HepG2 (cell line): ENCODE measurements around the gene ACSS3. TPM values are rescaled to one million over a fixed set of nuclear protein-coding genes. Genes with fewer than 3 reads are reported as not detected.

Source experiments
- BCLAF1 ChIP-seq: fragments of 450-650 bp; IDR thresholded peaks from 2 replicates; pipeline ENCODE4 v1.6.1; 2017; ENCODE audit warnings: mild to moderate bottlenecking
- BRD4 ChIP-seq: sonication (generic); formaldehyde crosslinking; IDR thresholded peaks from 2 replicates; pipeline ENCODE4 v1.4.0; 2020; ENCODE audit warnings: missing genetic modification reagents
- CREB1 ChIP-seq, 2 experiments: fragments of 450-650 bp in 1 of 2; IDR thresholded peaks; 2 replicates each; pipeline ENCODE4 v1.6.1; 2016 to 2017; ENCODE audit warnings: control low read depth in 1 of 2, mild to moderate bottlenecking in 1 of 2, missing compliant biosample characterization in 1 of 2, missing genetic modification characterization in 1 of 2
- ELF3 ChIP-seq: IDR thresholded peaks from 2 replicates; pipeline ENCODE4 v1.6.1; 2016; ENCODE audit warnings: missing genetic modification reagents, missing compliant biosample characterization
- HNF4G ChIP-seq, 2 experiments: sonication (generic) in 1 of 2; formaldehyde crosslinking in 1 of 2; IDR thresholded peaks; 2 replicates each; pipeline versions ENCODE4 v1.4.0 to v1.6.1; 2011 to 2020; ENCODE audit warnings: borderline replicate concordance in 2 of 2, low read depth in 2 of 2, mild to moderate bottlenecking in 2 of 2, low read length in 1 of 2, missing genetic modification reagents in 1 of 2, moderate library complexity in 1 of 2
- JUN ChIP-seq: sonication (generic); formaldehyde crosslinking; IDR thresholded peaks from 2 replicates; pipeline ENCODE4 v1.4.0; 2020; ENCODE audit warnings: mild to moderate bottlenecking, missing genetic modification reagents
- RBM22 ChIP-seq: fragments of 200-400 bp; formaldehyde crosslinking; optimal IDR thresholded peaks from 2 replicates; pipeline ENCODE3; 2017; ENCODE audit warnings: mild to moderate bottlenecking, low read length, moderate library complexity
- REL ChIP-seq: sonication (generic); formaldehyde crosslinking; conservative IDR thresholded peaks from 2 replicates; pipeline ENCODE4 v1.8.0; 2022; ENCODE audit warnings: mild to moderate bottlenecking, missing genetic modification reagents, moderate library complexity
- RNF219 ChIP-seq: sonication (generic); formaldehyde crosslinking; IDR thresholded peaks from 2 replicates; pipeline ENCODE4 v1.5.0; 2020; ENCODE audit warnings: mild to moderate bottlenecking, missing genetic modification reagents
- ZBTB14 ChIP-seq: sonication (generic); formaldehyde crosslinking; IDR thresholded peaks from 2 replicates; pipeline ENCODE4 v1.4.0; 2020; ENCODE audit warnings: missing genetic modification reagents
- ZBTB37 ChIP-seq: sonication (generic); formaldehyde crosslinking; IDR thresholded peaks from 2 replicates; pipeline ENCODE4 v1.4.0; 2020; ENCODE audit warnings: mild to moderate bottlenecking, missing genetic modification reagents
- ZFYVE20 ChIP-seq: sonication (generic); formaldehyde crosslinking; IDR thresholded peaks from 2 replicates; pipeline ENCODE4 v1.8.0; 2023; ENCODE audit warnings: low read depth, mild to moderate bottlenecking, moderate library complexity, missing genetic modification reagents, borderline replicate concordance
- ZNF280B ChIP-seq: sonication (generic); formaldehyde crosslinking; IDR thresholded peaks from 2 replicates; pipeline ENCODE4 v1.5.0; 2020; ENCODE audit warnings: missing genetic modification reagents, mild to moderate bottlenecking, borderline replicate concordance
- ZNF337 ChIP-seq: sonication (generic); formaldehyde crosslinking; IDR thresholded peaks from 2 replicates; pipeline ENCODE4 v1.5.1; 2020; ENCODE audit warnings: missing genetic modification reagents, low read depth, mild to moderate bottlenecking, borderline replicate concordance
- ZNF678 ChIP-seq: sonication (generic); formaldehyde crosslinking; IDR thresholded peaks from 2 replicates; pipeline ENCODE4 v1.4.0; 2020; ENCODE audit warnings: mild to moderate bottlenecking, missing genetic modification reagents
- ZNF770 ChIP-seq: sonication (generic); formaldehyde crosslinking; IDR thresholded peaks from 2 replicates; pipeline ENCODE4 v1.5.0; 2020; ENCODE audit warnings: mild to moderate bottlenecking, missing genetic modification reagents
- polyA plus RNA-seq, 8 experiments: library from polyadenylated mRNA; depleted of rRNA in 3 of 8; stranded (reverse) in 7 of 8; unstranded in 1 of 8; fragments of >200 nt; fragmentation: Illumina TruSeq in 4 of 8; extraction: Trizol in 4 of 8; gene quantifications; 2 replicates each; pipeline versions ENCODE4 v1.2.1 to v1.2.3, GENCODE V29; 2011 to 2016; ENCODE audit warnings: low read depth in 4 of 8, missing spikeins in 1 of 8, mixed read lengths in 1 of 8; ENCODE audit not compliant: insufficient read depth in 1 of 8
- total RNA-seq, 5 experiments: library from RNA; depleted of rRNA; stranded (reverse); fragments of >200 nt; fragmentation: Illumina TruSeq; extraction: Trizol; gene quantifications; 2 replicates each; pipeline ENCODE4 v1.2.3, GENCODE V29; 2016; ENCODE audit warnings: low read depth in 1 of 5

The ACSS3 gene
- total and polyA plus RNA-seq, 2 of the 13 experiments (the other 11 are each of a cell fraction or from before 2014, with no cell fraction given): 79.5 to 86.3 TPM

GRCh38 chr12:81078469-81079196, 754 bp downstream of the ACSS3 start (continued):
- no peak for TF ChIP-seq ZBTB14 (CRISPR knock-in tag)
- TF ChIP-seq HNF4G (IDR thresholded peaks at IDR 0.05; ENCODE audit: borderline replicate concordance, low read depth, low read length): no peak
- TF ChIP-seq HNF4G (CRISPR knock-in tag; IDR thresholded peaks at IDR 0.05; ENCODE audit: borderline replicate concordance, low read depth): no peak
- no peak for TF ChIP-seq ZFYVE20 (CRISPR knock-in tag)
- no peak for TF ChIP-seq ZNF770 (CRISPR knock-in tag)
- no peak for TF ChIP-seq CREB1 (IDR thresholded peaks at IDR 0.05)
- peak; percentile 66 for TF ChIP-seq CREB1 (CRISPR knock-in tag; IDR thresholded peaks at IDR 0.05)
- TF ChIP-seq RNF219 (CRISPR knock-in tag): no peak
- TF ChIP-seq ZNF337 (CRISPR knock-in tag): no peak
- no peak for TF ChIP-seq BRD4 (CRISPR knock-in tag)
- peak; percentile 89 for TF ChIP-seq RBM22
- TF ChIP-seq ZBTB37 (CRISPR knock-in tag): no peak
- TF ChIP-seq ELF3 (CRISPR knock-in tag): peak; percentile 81
- no peak for TF ChIP-seq ZNF678 (CRISPR knock-in tag)
- TF ChIP-seq ZNF280B: no peak
- TF ChIP-seq BCLAF1: no peak
- TF ChIP-seq REL: no peak
- TF ChIP-seq JUN (CRISPR knock-in tag): peak; percentile 60; the same call in 1 of the 2 replicates
